Activated T-helper 9 cell treated with anti-CD3 and anti-CD28 coated beads, Interleukin-2, amount 50 U/mL, for 16 hours (primary cell): ENCODE results near the gene CADPS2.
"Not testable (repeated sequence)": the region's sequence is repeated elsewhere in the genome, so short reads cannot be mapped to it uniquely, and the experiment has no call there.

Source experiments
- DNase-seq: peaks from one replicate; pipeline ENCODE4 v3.0.0-alpha.2; 2020; ENCODE audit warnings: low read depth

The CADPS2 gene

GRCh38 chr7:122709930-122710646 lies 176.2 kb downstream of the CADPS2 start:
- no peak for DNase-seq

- no peak for DNase-seq
Observed at GRCh38 chr7:122706836-122707235, 179.4 kb downstream of the CADPS2 start.

- DNase-seq: no peak
Observed at GRCh38 chr7:122702872-122703510, 183.3 kb downstream of the CADPS2 start, which contains the start of gene RNF148. RNF148 (minus strand) TSS chr7:122702922; CDS start chr7:122702750, 172 bp downstream.

GRCh38 chr7:122699017-122699416 lies 187.2 kb downstream of the CADPS2 start, which contains the start of gene RNF133:
RNF133 (minus strand) TSS chr7:122699117; CDS start chr7:122698918, 199 bp downstream.
- DNase-seq: no peak

- DNase-seq: no peak
Observed at GRCh38 chr7:122695816-122696215, 190.4 kb downstream of the CADPS2 start.

- no peak for DNase-seq
Observed at GRCh38 chr7:122694697-122695096, 191.6 kb downstream of the CADPS2 start.

GRCh38 chr7:122692769-122693309 lies 193.4 kb downstream of the CADPS2 start:
- DNase-seq: no peak

GRCh38 chr7:122691569-122692235 lies 194.6 kb downstream of the CADPS2 start:
- DNase-seq: no peak

GRCh38 chr7:122689346-122690109 lies 196.7 kb downstream of the CADPS2 start:
- DNase-seq: no peak

- DNase-seq: no peak
Observed at GRCh38 chr7:122688400-122688998, 197.8 kb downstream of the CADPS2 start.

- DNase-seq: no peak
Observed at GRCh38 chr7:122686360-122686878, 199.8 kb downstream of the CADPS2 start.

GRCh38 chr7:122684504-122684903 lies 201.8 kb downstream of the CADPS2 start:
- no peak for DNase-seq

- DNase-seq: no peak
Observed at GRCh38 chr7:122682815-122683550, 203.3 kb downstream of the CADPS2 start.

- not testable (repeated sequence) for DNase-seq
Observed at GRCh38 chr7:122681186-122681585, 205.1 kb downstream of the CADPS2 start.

- no peak for DNase-seq
Observed at GRCh38 chr7:122679813-122680212, 206.4 kb downstream of the CADPS2 start.

- not testable (repeated sequence) for DNase-seq
Observed at GRCh38 chr7:122679269-122679709, 207.0 kb downstream of the CADPS2 start.

GRCh38 chr7:122677149-122677548 lies 209.1 kb downstream of the CADPS2 start:
- DNase-seq: no peak

- no peak for DNase-seq
Observed at GRCh38 chr7:122676466-122676865, 209.8 kb downstream of the CADPS2 start.

GRCh38 chr7:122675621-122676020 lies 210.6 kb downstream of the CADPS2 start:
- no peak for DNase-seq

GRCh38 chr7:122675011-122675410 lies 211.2 kb downstream of the CADPS2 start:
- no peak for DNase-seq
